Nephron progenitor cell (in vitro differentiated cells): ENCODE measurements around the gene TCF12.

Experiments used
- DNase-seq: peaks from one replicate; pipeline ENCODE4 v3.0.0; 2021
- H3K27ac Mint-ChIP-seq: 2 replicates; pipeline ENCODE4 v1.8.0; 2021; ENCODE audit warnings: mild to moderate bottlenecking, moderate library complexity, mixed read lengths
- H3K27me3 Mint-ChIP-seq: 2 replicates; pipeline ENCODE4 v1.8.0; 2021; ENCODE audit warnings: mild to moderate bottlenecking, low read depth, mixed read lengths; ENCODE audit not compliant: poor library complexity
- H3K36me3 Mint-ChIP-seq: 2 replicates; pipeline ENCODE4 v1.8.0; 2021; ENCODE audit warnings: low read depth, mixed read lengths
- H3K4me1 Mint-ChIP-seq: 2 replicates; pipeline ENCODE4 v1.8.0; 2021; ENCODE audit warnings: mixed read lengths
- H3K4me3 Mint-ChIP-seq: 2 replicates; pipeline ENCODE4 v1.8.0; 2021; ENCODE audit warnings: mild to moderate bottlenecking, moderate library complexity, mixed read lengths
- H3K9me3 Mint-ChIP-seq: 2 replicates; pipeline ENCODE4 v1.8.0; 2021; ENCODE audit warnings: mild to moderate bottlenecking, moderate library complexity, mixed read lengths
- CTCF ChIP-seq: fragments of 200-600 bp; sonication (generic); IDR thresholded peaks from 2 replicates; pipeline ENCODE4 v1.5.0; 2021; ENCODE audit warnings: antibody characterized with exemption

The TCF12 gene

GRCh38 chr15:56963126-56963525 lies 44.7 kb downstream of the TCF12 start:
- peaks cover 41% of the 10 kb centered on the region for H3K4me1 Mint-ChIP-seq
- H3K27me3 Mint-ChIP-seq = no peaks in the 10 kb centered on the region
- H3K36me3 Mint-ChIP-seq = peaks cover 11% of the 10 kb centered on the region
- no peak overlapping the region for H3K4me3 Mint-ChIP-seq
- H3K27ac Mint-ChIP-seq = peak overlapping the region; percentile 90
- TF ChIP-seq CTCF = no peak
- DNase-seq = no peak
- no peaks in the 10 kb centered on the region for H3K9me3 Mint-ChIP-seq

GRCh38 chr15:56963710-56964109 lies 45.3 kb downstream of the TCF12 start:
- H3K4me3 Mint-ChIP-seq = no peak overlapping the region

GRCh38 chr15:56964182-56964581 lies 45.7 kb downstream of the TCF12 start:
- Mint-ChIP-seq H3K4me1 (peaks cover 36% of the 10 kb centered on the region), H3K36me3 (peaks cover 14% of the 10 kb centered on the region), H3K4me3 (no peak overlapping the region), H3K27ac (peak overlapping the region; percentile 96), H3K9me3 (peaks cover 5% of the 10 kb centered on the region), H3K27me3 (no peaks in the 10 kb centered on the region)
- no peak for DNase-seq
- no peak for TF ChIP-seq CTCF

More at GRCh38 chr15:56963710-56964109, 45.3 kb downstream of the TCF12 start:
- Mint-ChIP-seq H3K36me3 (peaks cover 9% of the 10 kb centered on the region), H3K9me3 (peaks cover under 1% of the 10 kb centered on the region), H3K27me3 (no peaks in the 10 kb centered on the region), H3K27ac (peak overlapping the region; percentile 90), H3K4me1 (peaks cover 36% of the 10 kb centered on the region)
- no peak for TF ChIP-seq CTCF
- DNase-seq = no peak

- Mint-ChIP-seq H3K36me3 (peaks cover 23% of the 10 kb centered on the region), H3K4me1 (peaks cover 36% of the 10 kb centered on the region), H3K27me3 (no peaks in the 10 kb centered on the region), H3K27ac (no peak overlapping the region), H3K9me3 (peaks cover 6% of the 10 kb centered on the region), H3K4me3 (no peak overlapping the region)
- DNase-seq = no peak
- no peak for TF ChIP-seq CTCF
Measured at GRCh38 chr15:56965231-56966013, 47.0 kb downstream of the TCF12 start.

GRCh38 chr15:56967336-56967735 lies 48.9 kb downstream of the TCF12 start:
- Mint-ChIP-seq H3K27ac (peak overlapping the region; percentile 87), H3K4me3 (no peak overlapping the region), H3K36me3 (peaks cover 25% of the 10 kb centered on the region), H3K27me3 (no peaks in the 10 kb centered on the region), H3K9me3 (peaks cover 6% of the 10 kb centered on the region), H3K4me1 (peaks cover 34% of the 10 kb centered on the region)
- no peak for TF ChIP-seq CTCF
- no peak for DNase-seq

GRCh38 chr15:56968256-56968655 lies 49.8 kb downstream of the TCF12 start:
- Mint-ChIP-seq H3K27me3 (no peaks in the 10 kb centered on the region), H3K9me3 (peaks cover 6% of the 10 kb centered on the region), H3K4me3 (no peak overlapping the region), H3K36me3 (peaks cover 25% of the 10 kb centered on the region), H3K27ac (no peak overlapping the region), H3K4me1 (peaks cover 24% of the 10 kb centered on the region)
- TF ChIP-seq CTCF = no peak
- DNase-seq = no peak
